Stimulated activated CD4-positive, alpha-beta T cell treated with anti-CD3 and anti-CD28 coated beads, Interleukin-12 subunit alpha, Interleukin-12 subunit beta, amount 100 ng/mL, for 48 hours (primary cell): ENCODE results near the gene ZNF417.
"Not testable (repeated sequence)": the region's sequence is repeated elsewhere in the genome, so short reads cannot be mapped to it uniquely, and the experiment has no call there.

Experiments
- DNase-seq, 3 donors: peaks; one replicate each; pipeline ENCODE4 v3.0.0-alpha.2; 2020; ENCODE audit warnings: low read depth in 2 of 3, low spot score in 1 of 3

ZNF417 gene

GRCh38 chr19:57888107-57888559, 28.3 kb downstream of the ZNF417 start:
- no peak for DNase-seq

GRCh38 chr19:57887195-57887941, 29.0 kb downstream of the ZNF417 start:
- DNase-seq, result no peak

GRCh38 chr19:57886046-57886445, 30.3 kb downstream of the ZNF417 start:
- DNase-seq, result no peak

DNA sequence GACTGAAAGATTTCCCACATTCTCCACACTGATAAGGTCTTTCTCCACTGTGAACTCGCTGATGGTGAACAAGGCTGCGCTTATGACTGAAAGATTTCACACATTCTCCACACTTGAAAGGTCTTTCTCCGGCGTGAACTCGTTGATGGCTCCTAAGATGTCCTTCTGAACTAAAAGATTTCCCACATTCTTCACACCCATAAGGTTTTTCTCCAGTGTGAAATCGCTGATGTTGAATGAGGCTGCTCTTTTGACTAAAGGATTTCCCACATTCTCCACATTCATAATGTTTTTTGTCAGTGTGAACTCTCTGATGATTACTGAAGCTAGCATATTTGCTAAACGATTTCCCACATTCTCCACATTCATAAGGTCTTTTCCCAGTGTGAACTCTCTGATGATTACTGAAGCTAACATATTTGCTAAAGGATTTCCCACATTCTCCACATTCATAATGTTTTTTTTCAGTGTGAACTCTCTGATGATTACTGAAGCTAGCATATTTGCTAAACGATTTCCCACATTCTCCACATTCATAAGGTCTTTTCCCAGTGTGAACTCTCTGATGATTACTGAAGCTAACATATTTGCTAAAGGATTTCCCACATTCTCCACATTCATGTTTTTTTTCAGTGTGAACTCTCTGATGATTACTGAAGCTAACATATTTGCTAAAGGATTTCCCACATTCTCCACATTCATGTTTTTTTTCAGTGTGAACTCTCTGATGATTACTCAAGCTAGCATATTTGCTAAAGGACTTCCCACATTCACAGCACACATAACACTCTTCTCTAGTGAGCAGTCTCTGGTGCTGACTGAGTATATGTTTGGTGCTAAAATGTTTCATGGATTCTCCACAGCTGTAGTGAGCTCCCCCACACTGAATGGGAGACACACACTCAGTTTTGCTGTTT, 42.3 kb downstream of the ZNF417 start:
- not testable (repeated sequence) for DNase-seq

DNA sequence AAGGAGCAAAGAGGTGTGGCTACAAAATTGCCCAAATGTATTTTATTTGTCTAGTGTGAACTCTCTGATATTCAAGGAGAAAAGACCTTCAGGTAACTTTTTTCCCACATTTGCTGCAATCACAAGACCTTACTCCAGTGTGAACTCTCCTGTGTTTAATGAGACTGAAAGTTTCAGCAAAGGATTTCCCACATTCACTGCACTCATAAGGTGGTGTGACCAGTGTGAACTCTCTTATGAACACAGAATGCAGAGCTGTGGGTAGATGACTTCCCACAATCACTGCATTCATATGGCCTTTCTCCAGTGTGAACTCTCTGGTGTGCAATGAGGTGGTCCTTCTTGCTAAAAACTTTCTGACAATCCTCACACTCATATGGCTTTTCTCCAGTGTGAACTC, 43.9 kb downstream of the ZNF417 start:
- no peak for DNase-seq

GRCh38 chr19:57870225-57870624, 46.2 kb downstream of the ZNF417 start:
- no peak for DNase-seq

- not testable (repeated sequence) for DNase-seq
Measured at GRCh38 chr19:57869655-57870054, 46.7 kb downstream of the ZNF417 start.

GRCh38 chr19:57867868-57868492, 48.4 kb downstream of the ZNF417 start:
- DNase-seq, result no peak
